ENCODE results near the gene KLHL11.
"Not testable (repeated sequence)": the region's sequence is repeated elsewhere in the genome, so short reads cannot be mapped to it uniquely, and the experiment has no call there.

KLHL11 gene

DNA sequence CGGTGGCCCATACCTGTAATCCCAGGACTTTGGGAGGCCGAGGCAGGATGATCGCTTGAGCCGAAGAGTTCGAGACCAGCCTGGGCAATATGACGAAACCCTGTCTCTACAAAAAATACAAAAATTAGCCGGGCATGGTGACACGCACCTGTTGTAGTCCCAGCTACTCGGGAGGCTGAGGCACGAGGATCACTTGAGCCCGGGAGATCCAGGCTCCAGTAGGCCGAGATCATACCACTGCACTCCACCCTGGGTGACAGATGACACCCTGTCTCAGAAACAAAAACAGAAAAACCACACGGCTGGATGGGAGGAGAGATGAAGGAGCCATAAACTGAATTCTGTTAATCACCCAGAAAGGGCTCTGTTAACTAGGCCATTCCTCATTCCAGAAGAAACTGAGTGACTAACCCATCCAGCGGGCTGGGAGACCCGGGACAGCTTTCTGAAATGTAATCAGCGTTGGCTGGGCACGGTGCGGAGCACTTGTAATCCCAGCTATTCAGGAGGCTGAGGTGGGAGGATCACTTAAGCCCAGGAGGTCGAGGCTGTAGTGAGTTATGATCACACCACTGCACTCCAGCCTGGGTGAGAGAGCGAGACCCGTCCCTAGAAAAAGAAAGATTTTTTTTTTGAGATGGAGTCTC is 28.6 kb downstream of the KLHL11 start:
- DNase-seq, result no peak

DNA sequence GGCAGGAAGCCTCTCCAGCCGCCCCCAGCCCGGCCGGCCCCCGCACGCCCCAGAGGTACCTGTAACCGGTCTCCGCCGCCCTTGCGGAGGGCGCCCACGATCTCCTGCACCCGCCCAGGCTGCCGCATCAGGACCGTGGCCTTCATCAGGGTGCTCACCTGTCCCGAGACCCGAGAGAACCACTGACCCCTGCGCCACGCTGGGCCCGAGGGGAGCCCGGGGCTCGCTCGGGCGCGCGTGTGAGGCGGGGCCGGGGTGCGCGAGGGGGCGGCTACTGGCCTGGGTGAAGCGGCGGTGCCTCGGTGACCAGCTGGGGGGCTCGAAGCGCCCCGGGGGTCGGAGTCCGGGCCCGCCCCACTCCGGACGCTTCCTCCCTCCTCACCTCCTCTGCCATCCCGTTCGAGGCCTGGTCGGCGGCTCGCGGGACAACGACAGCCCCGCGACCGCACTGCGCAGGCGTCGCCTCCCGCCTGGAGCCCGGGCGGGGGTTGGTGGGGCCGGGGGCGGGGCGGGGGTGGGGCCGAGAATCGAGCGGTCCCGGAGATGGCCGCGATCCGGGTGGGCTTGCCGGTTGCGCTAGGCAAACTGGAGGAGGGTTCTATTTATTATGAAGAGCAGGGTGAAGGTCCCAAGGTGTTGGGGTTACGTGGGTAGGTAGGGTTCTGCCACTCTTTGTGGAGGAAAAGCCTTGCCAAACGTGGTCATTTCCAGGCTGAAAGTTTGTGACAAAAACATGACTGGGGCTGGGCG is 29.2 kb downstream of the KLHL11 start, which contains the start of gene NT5C3B:
Gene NT5C3B, minus strand, starts transcription at position 433 of the 750 bp plus-strand sequence. Its CDS starts 39 bp downstream, at position 394.
- DNase-seq, result no peak

DNA sequence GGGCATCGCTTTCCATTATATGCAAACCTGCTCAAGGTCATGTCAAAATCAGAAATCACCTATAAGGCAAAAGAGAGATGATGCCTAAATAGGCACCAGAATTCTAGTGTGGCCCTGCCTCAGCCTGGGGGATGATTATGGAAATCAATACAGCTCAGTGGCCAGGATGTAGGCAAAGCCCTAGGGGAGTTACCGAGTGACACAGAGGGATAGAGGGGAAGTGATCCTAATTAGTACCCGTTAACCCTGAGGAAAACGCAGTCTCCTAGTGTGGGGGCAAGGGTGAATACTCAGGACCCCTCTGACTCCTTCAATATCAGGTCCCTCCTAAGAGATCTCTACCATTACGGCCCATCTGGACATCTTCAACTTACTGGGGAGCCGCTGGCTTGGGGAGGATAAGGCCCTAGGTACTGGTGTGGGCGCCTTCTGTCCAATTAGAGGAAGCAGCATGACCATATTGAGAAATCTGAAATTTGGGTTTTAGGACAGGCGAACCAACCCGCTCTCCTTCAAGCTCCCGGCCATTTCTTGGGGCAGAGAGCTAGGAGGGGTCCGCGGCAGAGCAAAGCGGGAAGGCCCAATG is 29.9 kb downstream of the KLHL11 start:
- DNase-seq, result no peak

GRCh38 chr17:41829961-41830360 is 35.3 kb downstream of the KLHL11 start:
- not testable (repeated sequence) for DNase-seq

- no peak for DNase-seq
These were observed 39.9 kb downstream of the KLHL11 start for GRCh38 chr17:41825175-41825845.

DNA sequence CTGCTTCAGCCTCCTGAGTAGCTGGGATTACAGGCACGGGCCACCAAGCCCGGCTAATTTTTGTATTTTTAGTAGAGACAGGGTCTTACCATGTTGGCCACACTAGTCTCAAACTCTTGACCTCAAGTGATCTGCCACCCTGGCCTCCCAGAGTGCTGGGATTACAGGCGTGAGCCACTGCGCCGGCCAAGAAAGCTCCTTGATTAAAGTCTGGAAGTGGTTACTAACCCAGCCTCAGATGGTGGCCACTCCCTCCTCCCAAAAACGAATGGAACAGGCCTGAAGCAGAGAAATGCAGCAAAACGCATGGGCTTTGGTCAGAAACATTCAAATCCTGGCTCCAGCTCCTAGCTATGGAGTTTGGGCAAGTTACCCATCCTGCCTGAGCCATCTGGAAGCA is 41.1 kb downstream of the KLHL11 start:
- no peak for DNase-seq

DNA sequence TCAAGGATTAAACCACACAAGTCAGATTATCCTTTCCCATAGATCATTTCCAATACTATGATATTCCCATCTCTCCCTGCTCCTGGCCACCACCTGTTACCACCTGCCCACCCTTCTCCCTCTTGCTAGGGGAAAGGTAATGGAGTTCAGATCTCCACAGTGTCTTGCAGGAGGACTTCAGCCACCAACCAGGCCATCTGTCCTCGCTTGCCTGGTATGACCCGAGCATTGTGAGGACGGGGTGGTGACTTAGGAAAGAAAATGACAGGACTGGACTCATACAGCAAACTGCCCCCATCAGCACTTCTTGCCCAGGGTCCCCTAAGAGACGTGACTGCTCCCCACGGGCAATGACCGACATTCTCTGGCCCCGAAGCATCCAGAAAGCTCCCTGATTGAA is 41.6 kb downstream of the KLHL11 start:
- DNase-seq, result no peak

DNA sequence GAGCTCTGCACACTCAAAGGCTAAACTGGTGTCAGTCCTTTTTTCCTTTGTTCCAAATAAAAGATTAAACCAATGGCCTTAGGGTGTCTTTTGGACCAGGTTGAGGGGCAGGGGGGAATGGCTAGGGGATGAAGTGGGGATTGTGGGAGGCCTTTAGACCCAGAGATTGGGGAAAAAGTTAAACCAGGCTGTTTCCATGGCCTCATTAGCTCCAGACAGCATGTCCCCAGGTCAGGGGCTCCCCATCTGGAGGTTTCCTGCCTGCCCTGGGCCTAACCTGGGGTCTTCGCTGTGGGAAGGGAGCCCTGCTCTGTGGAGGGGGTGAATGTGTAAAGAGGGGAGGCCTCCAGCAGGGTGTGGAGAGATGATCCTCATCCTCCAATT is 42.1 kb downstream of the KLHL11 start:
- no peak for DNase-seq

GRCh38 chr17:41822216-41823140 is 42.7 kb downstream of the KLHL11 start:
- DNase-seq, result no peak

GRCh38 chr17:41821776-41822175 is 43.4 kb downstream of the KLHL11 start:
- no peak for DNase-seq

DNA sequence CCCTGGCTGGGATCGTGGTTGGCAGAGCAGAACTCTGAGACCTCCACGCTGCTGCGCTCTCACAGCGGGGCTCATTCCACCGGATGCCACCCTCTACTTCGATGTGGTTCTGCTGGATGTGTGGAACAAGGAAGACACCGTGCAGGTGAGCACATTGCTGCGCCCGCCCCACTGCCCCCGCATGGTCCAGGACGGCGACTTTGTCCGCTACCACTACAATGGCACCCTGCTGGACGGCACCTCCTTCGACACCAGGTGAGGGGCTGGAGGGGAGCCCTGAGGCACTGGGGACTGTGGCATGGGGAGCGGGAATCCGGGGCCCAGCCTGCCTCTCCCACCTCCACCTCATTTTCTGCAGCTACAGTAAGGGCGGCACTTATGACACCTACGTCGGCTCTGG is 47.2 kb downstream of the KLHL11 start:
- DNase-seq, result no peak

DNA sequence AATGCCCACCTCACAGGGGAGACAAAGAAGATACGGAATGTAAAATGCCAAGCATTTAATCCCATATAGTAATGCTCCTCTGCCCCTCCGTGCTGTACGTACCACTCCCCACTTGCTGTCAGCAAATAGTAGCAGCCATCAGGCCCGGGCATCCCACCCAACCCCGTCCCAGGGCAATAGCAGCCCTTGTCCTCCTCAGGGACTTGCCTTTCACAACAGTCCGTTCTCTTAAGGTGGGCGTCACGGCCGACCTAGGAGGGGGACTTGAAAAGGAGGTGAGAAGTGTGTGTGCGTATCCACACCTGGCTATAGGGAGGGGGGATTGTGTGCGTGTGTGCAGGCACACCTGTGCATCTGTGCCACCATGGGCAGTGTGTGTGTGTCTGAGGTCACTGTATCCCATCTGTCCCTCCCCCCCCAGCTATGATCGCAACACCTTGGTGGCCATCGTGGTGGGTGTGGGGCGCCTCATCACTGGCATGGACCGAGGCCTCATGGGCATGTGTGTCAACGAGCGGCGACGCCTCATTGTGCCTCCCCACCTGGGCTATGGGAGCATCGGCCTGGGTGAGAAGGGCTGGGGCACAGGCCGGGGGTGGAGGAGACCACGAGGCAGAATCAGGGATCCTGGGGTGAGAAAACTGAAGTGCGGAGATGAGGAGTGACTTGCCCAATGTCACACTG is 48.4 kb downstream of the KLHL11 start:
- DNase-seq, result no peak

GRCh38 chr17:41814195-41814594 is 51.0 kb downstream of the KLHL11 start:
- DNase-seq, result no peak

GRCh38 chr17:41813699-41814124 is 51.5 kb downstream of the KLHL11 start:
- no peak for DNase-seq

DNA sequence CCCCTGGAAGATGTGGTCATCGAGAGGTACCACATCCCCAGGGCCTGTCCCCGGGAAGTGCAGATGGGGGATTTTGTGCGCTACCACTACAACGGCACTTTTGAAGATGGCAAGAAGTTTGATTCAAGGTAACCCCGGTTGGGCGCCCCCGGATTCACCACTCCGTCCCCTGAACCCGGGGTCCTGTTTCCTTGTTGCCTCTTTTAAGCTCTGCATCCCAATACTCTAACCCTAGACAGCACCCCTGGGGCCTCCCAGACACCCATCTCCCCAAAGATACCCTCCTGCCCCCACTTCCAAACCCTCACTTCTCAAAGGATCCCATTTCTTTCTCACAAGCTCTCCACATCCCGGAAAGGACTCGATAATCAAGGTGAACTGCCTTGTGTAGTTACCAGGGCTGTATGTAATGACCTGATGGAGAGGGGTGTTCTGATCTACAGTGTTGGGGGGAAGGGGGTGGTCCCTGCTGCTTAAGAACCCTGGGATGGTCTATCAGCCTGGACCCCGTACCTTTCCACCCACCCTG is 52.0 kb downstream of the KLHL11 start:
- DNase-seq, result no peak

DNA sequence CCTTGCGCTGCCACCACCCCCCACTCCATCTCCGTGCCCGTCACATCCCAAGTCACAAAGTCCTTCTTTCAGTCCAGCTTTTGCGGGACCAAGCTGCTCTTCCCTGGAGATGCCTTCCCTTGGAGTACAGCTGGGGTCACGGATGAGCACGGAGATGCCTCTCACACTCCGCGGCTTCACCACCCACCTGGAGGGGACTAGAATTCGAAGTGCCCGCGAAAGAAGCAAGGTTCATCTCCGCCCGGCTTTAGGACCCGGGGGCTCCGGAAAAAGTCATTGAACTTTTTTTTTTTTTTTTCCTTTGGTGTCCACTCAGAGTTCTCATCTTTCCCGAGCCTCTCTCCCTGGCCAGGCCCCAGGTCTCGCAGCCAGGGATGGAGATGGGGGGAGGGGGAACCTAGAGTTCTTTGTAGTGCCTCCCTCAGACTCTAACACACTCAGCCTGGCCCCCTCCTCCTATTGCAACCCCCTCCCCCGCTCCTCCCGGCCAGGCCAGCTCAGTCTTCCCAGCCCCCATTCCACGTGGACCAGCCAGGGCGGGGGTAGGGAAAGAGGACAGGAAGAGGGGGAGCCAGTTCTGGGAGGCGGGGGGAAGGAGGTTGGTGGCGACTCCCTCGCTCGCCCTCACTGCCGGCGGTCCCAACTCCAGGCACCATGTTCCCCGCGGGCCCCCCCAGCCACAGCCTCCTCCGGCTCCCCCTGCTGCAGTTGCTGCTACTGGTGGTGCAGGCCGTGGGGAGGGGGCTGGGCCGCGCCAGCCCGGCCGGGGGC is 52.7 kb downstream of the KLHL11 start, which contains the start of gene FKBP10:
Gene FKBP10, plus strand, starts transcription at position 624 of the 771 bp plus-strand sequence. Its CDS starts 31 bp downstream, at position 655.
- no peak for DNase-seq

- peak; percentile 43 for DNase-seq
These were observed 53.5 kb downstream of the KLHL11 start, which contains the start of gene P3H4 for GRCh38 chr17:41811549-41812380. TSS of gene P3H4 (minus strand) at chr17:41811949. CDS start at chr17:41811915, 34 bp downstream.

DNA sequence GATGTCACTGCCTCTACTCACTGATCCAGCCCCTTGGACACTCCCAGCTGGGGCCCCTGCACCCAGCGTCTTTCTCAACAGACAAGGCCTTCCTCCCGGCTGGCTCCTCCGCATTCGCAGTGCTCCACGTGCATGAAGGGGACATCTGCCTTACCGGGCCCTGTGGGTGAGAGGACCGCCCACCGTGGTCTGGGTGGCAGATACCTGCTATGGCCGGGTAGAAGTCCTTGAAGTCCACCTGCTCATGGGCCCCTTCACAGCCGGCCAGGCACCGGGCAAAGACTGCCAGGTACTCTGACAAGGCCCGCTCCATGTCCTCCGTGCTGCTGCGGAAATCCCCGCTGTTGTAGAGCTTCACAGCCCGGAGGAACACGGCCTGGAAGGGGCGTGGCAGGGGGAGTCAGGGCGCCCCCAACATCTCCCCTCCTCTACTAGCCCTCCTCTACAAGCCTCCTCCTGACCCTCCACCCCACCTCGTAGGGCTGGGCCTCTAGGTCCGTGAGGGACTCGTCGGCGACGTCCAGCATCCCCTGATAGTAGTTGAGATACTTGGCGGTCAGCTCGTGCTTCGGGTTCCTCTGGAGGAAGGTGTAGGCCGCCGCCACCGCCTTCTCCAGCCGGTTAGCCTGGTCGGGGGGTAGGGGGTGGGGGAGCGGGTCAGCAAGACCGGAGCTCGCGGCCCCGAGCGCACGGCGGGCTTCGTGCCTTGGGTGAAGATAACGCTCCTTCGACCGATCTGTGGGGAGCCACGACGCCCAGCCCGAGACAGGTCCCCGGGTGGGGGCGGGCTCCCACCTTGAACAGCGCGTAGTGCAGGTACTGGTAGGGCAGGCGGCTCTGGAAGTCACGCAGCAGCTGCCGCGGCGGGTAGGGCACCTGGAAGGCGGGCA is 54.3 kb downstream of the KLHL11 start:
- no peak for DNase-seq
